Fibroblast of the aortic adventitia (primary cell): ENCODE measurements around the gene PRKG1. TPM values are rescaled to one million over a fixed set of nuclear protein-coding genes. Genes with fewer than 3 reads are reported as not detected.

ENCODE experiments used
- DNase-seq: peaks from one replicate; pipeline ENCODE4 v3.0.0-alpha.2; 2010; ENCODE audit warnings: low read depth
- H3K4me3 ChIP-seq: 2 replicates; pipeline ENCODE4 v1.5.1; 2011; ENCODE audit warnings: low read depth, mild to moderate bottlenecking, control low read depth, low read length, moderate library complexity
- total RNA-seq: library from RNA; depleted of rRNA; stranded (reverse); fragments of >200 nt; gene quantifications from 2 replicates; pipeline ENCODE4 v1.2.3, GENCODE V29; 2012; ENCODE audit warnings: low replicate concordance
- TF ChIP-seq, protein P1 (sequence below): IDR thresholded peaks from 2 replicates; pipeline ENCODE4 v1.5.1; 2011; ENCODE audit warnings: mild to moderate bottlenecking, low read length, control low read depth, inconsistent platforms; ENCODE audit not compliant: insufficient read depth

PRKG1 gene
- total RNA-seq, 1 donor = 45.6 TPM

- no peak overlapping the region for H3K4me3 ChIP-seq
- TF ChIP-seq, protein P1, sequence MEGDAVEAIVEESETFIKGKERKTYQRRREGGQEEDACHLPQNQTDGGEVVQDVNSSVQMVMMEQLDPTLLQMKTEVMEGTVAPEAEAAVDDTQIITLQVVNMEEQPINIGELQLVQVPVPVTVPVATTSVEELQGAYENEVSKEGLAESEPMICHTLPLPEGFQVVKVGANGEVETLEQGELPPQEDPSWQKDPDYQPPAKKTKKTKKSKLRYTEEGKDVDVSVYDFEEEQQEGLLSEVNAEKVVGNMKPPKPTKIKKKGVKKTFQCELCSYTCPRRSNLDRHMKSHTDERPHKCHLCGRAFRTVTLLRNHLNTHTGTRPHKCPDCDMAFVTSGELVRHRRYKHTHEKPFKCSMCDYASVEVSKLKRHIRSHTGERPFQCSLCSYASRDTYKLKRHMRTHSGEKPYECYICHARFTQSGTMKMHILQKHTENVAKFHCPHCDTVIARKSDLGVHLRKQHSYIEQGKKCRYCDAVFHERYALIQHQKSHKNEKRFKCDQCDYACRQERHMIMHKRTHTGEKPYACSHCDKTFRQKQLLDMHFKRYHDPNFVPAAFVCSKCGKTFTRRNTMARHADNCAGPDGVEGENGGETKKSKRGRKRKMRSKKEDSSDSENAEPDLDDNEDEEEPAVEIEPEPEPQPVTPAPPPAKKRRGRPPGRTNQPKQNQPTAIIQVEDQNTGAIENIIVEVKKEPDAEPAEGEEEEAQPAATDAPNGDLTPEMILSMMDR = no peak
- peak; percentile 56 for DNase-seq
These were observed 28.4 kb upstream of the PRKG1 start for GRCh38 chr10:51045871-51046270.

GRCh38 chr10:51046654-51047053, 27.6 kb upstream of the PRKG1 start:
- peak overlapping the region; percentile 19 for H3K4me3 ChIP-seq
- peak; percentile 73 for DNase-seq
- TF ChIP-seq, protein P1 = no peak

DNA sequence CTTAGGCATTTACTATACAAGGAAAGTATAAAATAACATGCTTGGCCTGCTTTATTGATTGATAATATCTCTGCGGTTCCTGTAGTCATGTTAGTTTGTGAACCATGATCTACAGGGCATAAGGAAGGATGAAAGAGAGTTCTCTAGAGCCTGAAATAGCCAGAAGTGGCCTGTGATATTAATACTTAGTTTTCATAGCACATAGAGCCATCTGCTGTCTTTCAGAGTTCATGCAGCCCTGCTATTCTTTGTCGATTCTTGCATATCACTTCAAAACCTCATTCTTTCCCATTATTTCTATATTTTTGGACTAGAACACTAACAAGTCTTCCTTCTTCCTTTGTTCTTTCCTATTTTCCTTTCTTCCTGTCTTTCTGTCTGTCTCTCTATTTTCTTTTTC, 26.4 kb upstream of the PRKG1 start:
- DNase-seq = peak; percentile 54
- no peak overlapping the region for H3K4me3 ChIP-seq
- TF ChIP-seq, protein P1 = peak; percentile 45

GRCh38 chr10:51048792-51049191, 25.5 kb upstream of the PRKG1 start:
- TF ChIP-seq, protein P1 = no peak
- no peak overlapping the region for H3K4me3 ChIP-seq
- no peak for DNase-seq

GRCh38 chr10:51052163-51052562, 22.1 kb upstream of the PRKG1 start:
- TF ChIP-seq, protein P1 = peak; percentile 6
- no peak overlapping the region for H3K4me3 ChIP-seq
- DNase-seq = peak; percentile 67

DNA sequence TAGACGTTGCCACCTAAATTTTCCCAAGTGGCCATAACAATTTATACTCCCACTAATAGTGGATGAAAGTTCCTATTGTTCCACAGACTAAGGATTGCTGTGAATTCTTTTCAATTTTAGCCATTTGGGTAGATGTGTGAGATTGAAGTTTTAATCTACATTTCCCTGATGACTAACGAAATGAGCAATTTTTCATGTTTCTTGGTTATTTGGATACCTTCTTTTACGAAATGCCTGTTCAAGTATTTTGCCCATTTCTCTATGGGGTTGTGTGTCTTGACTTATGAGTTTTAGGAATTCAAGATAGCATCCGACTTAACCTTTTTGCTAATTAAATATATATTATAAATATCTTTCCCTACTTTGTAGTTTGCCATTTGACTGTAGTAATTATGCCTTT, 16.4 kb upstream of the PRKG1 start:
- no peak for DNase-seq
- H3K4me3 ChIP-seq = no peak overlapping the region
- TF ChIP-seq, protein P1 = no peak

- TF ChIP-seq, protein P1 = no peak
- H3K4me3 ChIP-seq = no peak overlapping the region
- DNase-seq = no peak
These were observed 11.1 kb upstream of the PRKG1 start for GRCh38 chr10:51063166-51063565.
